Stimulated activated CD8-positive, alpha-beta memory T cell treated with anti-CD3 and anti-CD28 coated beads, Interleukin-7, amount 100 ng/mL, for 1 hour (primary cell): ENCODE results near the gene ZFP36L2.

Experiments
- DNase-seq, 2 donors: peaks; one replicate each; pipeline ENCODE4 v3.0.0-alpha.2; 2020; ENCODE audit warnings: low read depth in 2 of 2

ZFP36L2 gene

GRCh38 chr2:43226558-43226954 lies at the start of gene ZFP36L2:
ZFP36L2 (minus strand) TSS chr2:43226606; CDS start chr2:43226315, 291 bp downstream.
- DNase-seq = peak; percentile 91

- no peak for DNase-seq
Measured at GRCh38 chr2:43274721-43275120, 48.3 kb upstream of the ZFP36L2 start.

GRCh38 chr2:43274055-43274454 lies 47.6 kb upstream of the ZFP36L2 start:
- no peak for DNase-seq

- no peak for DNase-seq
Measured at GRCh38 chr2:43273529-43273928, 47.1 kb upstream of the ZFP36L2 start.

- DNase-seq = no peak
Measured at GRCh38 chr2:43270930-43271615, 44.7 kb upstream of the ZFP36L2 start.

- DNase-seq = no peak
Measured at GRCh38 chr2:43270461-43270860, 44.1 kb upstream of the ZFP36L2 start.

GRCh38 chr2:43269706-43270105 lies 43.3 kb upstream of the ZFP36L2 start:
- no peak for DNase-seq

GRCh38 chr2:43269074-43269572 lies 42.7 kb upstream of the ZFP36L2 start:
- no peak for DNase-seq

- DNase-seq = no peak
Measured at GRCh38 chr2:43268066-43268953, 41.9 kb upstream of the ZFP36L2 start.

GRCh38 chr2:43267381-43267780 lies 41.0 kb upstream of the ZFP36L2 start:
- DNase-seq = no peak

- no peak for DNase-seq
Measured at GRCh38 chr2:43266711-43267111, 40.3 kb upstream of the ZFP36L2 start.

GRCh38 chr2:43265421-43265820 lies 39.0 kb upstream of the ZFP36L2 start:
- no peak for DNase-seq

- no peak for DNase-seq
Measured at GRCh38 chr2:43265001-43265400, 38.6 kb upstream of the ZFP36L2 start.

- no peak for DNase-seq
Measured at GRCh38 chr2:43262951-43263350, 36.5 kb upstream of the ZFP36L2 start.

- no peak for DNase-seq
Measured at GRCh38 chr2:43262239-43262638, 35.8 kb upstream of the ZFP36L2 start.

GRCh38 chr2:43259512-43259911 lies 33.1 kb upstream of the ZFP36L2 start:
- no peak for DNase-seq

GRCh38 chr2:43258547-43259156 lies 32.2 kb upstream of the ZFP36L2 start:
- DNase-seq = no peak

- DNase-seq = no peak
Measured at GRCh38 chr2:43255296-43255910, 29.0 kb upstream of the ZFP36L2 start.

- DNase-seq = no peak
Measured at GRCh38 chr2:43254331-43254730, 27.9 kb upstream of the ZFP36L2 start.

GRCh38 chr2:43251171-43251731 lies 24.8 kb upstream of the ZFP36L2 start:
- DNase-seq = no peak

- no peak for DNase-seq
Measured at GRCh38 chr2:43250015-43250414, 23.6 kb upstream of the ZFP36L2 start.

- DNase-seq = no peak
Measured at GRCh38 chr2:43248621-43249020, 22.2 kb upstream of the ZFP36L2 start.
